Loucy (cell line): ENCODE data around the gene USP21.
A peak's percentile ranks its signal among the peaks of the same experiment; 100 is the strongest.

Experiments used
- H2AFZ ChIP-seq: fragments of 200-600 bp; sonication (generic); 2 replicates; pipeline ENCODE4 v1.6.0; 2016; ENCODE audit warnings: antibody characterized with exemption, mild to moderate bottlenecking, low read length, moderate library complexity
- H3F3A ChIP-seq: fragments of 200-600 bp; 2 replicates; pipeline ENCODE4 v1.6.0; 2016; ENCODE audit warnings: antibody characterized with exemption, low read depth, mild to moderate bottlenecking
- H3K27me3 ChIP-seq: fragments of 200-600 bp; sonication (generic); 2 replicates; pipeline ENCODE4 v1.6.1; 2014; ENCODE audit warnings: low read length, mild to moderate bottlenecking; ENCODE audit not compliant: insufficient read depth, poor library complexity, severe bottlenecking
- H3K36me3 ChIP-seq: fragments of 200-600 bp; sonication (generic); 2 replicates; pipeline ENCODE4 v1.6.1; 2016; ENCODE audit warnings: low read length; ENCODE audit not compliant: insufficient read depth
- H3K4me1 ChIP-seq: fragments of 200-600 bp; sonication (generic); 2 replicates; pipeline ENCODE4 v1.5.1; 2014; ENCODE audit warnings: low read length, mild to moderate bottlenecking; ENCODE audit not compliant: insufficient read depth, poor library complexity, severe bottlenecking
- H3K4me2 ChIP-seq: fragments of 200-600 bp; sonication (generic); 2 replicates; pipeline ENCODE4 v1.6.0; 2014; ENCODE audit warnings: antibody characterized with exemption, low read length, low read depth, mild to moderate bottlenecking; ENCODE audit not compliant: poor library complexity, severe bottlenecking
- H3K4me3 ChIP-seq: fragments of 200-600 bp; sonication (generic); 2 replicates; pipeline ENCODE4 v1.5.1; 2014; ENCODE audit warnings: low read length, mild to moderate bottlenecking, mixed read lengths; ENCODE audit not compliant: poor library complexity, severe bottlenecking
- H3K79me2 ChIP-seq: fragments of 200-600 bp; sonication (generic); 2 replicates; pipeline ENCODE4 v1.6.1; 2014; ENCODE audit warnings: low read length; ENCODE audit not compliant: insufficient read depth
- H3K9ac ChIP-seq: fragments of 200-600 bp; sonication (generic); 2 replicates; pipeline ENCODE4 v1.6.0; 2014; ENCODE audit warnings: mild to moderate bottlenecking, low read depth, low read length, moderate library complexity; ENCODE audit not compliant: poor library complexity, severe bottlenecking
- H3K9me2 ChIP-seq: fragments of 200-600 bp; sonication (generic); replicated peaks from 2 replicates; pipeline ENCODE4 v1.6.1; 2016; ENCODE audit warnings: low read depth, low read length, mixed read lengths
- H3K9me3 ChIP-seq: fragments of 200-600 bp; sonication (generic); 2 replicates; pipeline ENCODE4 v1.6.1; 2014; ENCODE audit warnings: mild to moderate bottlenecking, antibody characterized with exemption, low read length, low read depth; ENCODE audit not compliant: insufficient read depth
- H4K20me1 ChIP-seq: fragments of 200-600 bp; sonication (generic); 2 replicates; pipeline ENCODE4 v1.6.0; 2014; ENCODE audit warnings: antibody characterized with exemption, low read length, mild to moderate bottlenecking; ENCODE audit not compliant: insufficient read depth, poor library complexity, severe bottlenecking
- CTCF ChIP-seq: fragments of 200-600 bp; sonication (generic); conservative IDR thresholded peaks from 2 replicates; pipeline ENCODE4 v1.5.1; 2014; ENCODE audit warnings: mild to moderate bottlenecking, antibody characterized with exemption, low read length
- EZH2phosphoT487 ChIP-seq: fragments of 200-600 bp; IDR thresholded peaks from 2 replicates; pipeline ENCODE4 v1.6.1; 2018; ENCODE audit warnings: antibody characterized with exemption, mild to moderate bottlenecking, moderate library complexity, borderline replicate concordance

USP21 gene

DNA sequence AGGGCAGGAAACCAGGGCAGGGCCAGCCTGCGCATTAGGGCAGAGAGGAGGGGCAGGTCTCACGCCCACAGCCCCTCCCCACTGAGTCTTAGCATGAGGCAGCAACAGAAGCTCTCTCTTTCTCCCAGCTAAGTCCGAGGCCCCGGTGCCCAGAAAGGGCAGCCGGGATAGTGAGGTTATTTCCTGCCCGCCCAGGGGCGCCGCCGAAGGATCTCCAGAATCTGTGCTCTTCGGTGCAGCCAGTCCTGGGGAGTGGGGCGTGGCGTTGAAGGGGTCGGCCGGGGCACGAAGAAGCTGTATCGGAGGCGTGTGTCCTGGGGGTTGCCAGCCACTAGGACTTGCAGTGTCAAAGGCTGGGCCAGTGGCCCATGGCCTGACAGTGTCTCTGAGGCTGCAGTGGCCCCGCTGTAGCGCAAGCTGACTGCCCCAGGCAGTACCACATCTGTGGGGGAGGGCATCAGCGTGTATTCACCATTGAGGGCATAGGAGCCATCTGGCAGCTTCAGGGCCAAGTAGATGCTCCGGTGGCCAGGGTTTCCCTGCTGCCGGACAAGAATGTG lies 31.7 kb downstream of the USP21 start:
- Histone ChIP-seq H3K9me3 (no peaks in the 10 kb centered on the region), H3F3A (no peaks in the 10 kb centered on the region), H3K9ac (no peak overlapping the region), H4K20me1 (no peaks in the 10 kb centered on the region), H3K36me3 (no peaks in the 10 kb centered on the region), H3K9me2 (no peaks in the 10 kb centered on the region), H3K4me3 (no peak overlapping the region), H3K4me2 (no peak overlapping the region), H2AFZ (no peak overlapping the region), H3K79me2 (no peaks in the 10 kb centered on the region), H3K4me1 (peaks cover 11% of the 10 kb centered on the region), H3K27me3 (no peaks in the 10 kb centered on the region)
- TF ChIP-seq EZH2phosphoT487: no peak
- TF ChIP-seq CTCF: no peak

DNA sequence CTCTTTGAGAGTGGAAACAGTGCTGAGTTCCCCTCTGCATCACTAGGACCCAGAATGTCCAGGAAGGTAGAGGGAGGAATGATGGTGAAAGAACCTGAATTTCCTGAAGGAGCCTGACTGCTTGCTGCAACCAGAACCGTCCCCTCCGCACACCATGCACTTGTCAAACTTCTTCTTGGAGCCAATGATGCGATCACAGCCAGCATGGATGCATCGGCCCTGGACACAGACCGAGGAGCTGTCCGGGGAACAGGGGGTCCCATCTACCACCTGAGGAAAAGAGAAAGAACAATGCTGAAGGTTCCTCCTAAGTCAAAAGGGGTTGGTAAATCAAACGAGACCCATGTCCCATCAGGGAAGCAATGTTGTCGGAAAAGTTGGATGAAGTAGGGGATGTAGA lies 32.7 kb downstream of the USP21 start:
- peaks cover 1% of the 10 kb centered on the region for H3K4me1 ChIP-seq
- no peaks in the 10 kb centered on the region for H3F3A ChIP-seq
- H3K9ac ChIP-seq: peak overlapping the region; percentile 23
- no peaks in the 10 kb centered on the region for H3K27me3 ChIP-seq
- H3K79me2 ChIP-seq: no peaks in the 10 kb centered on the region
- H3K9me2 ChIP-seq: no peaks in the 10 kb centered on the region
- no peaks in the 10 kb centered on the region for H4K20me1 ChIP-seq
- 0 out of 2 replicates have a peak overlapping the region, but pooled peaks have one; percentile 36 for H2AFZ ChIP-seq
- no peaks in the 10 kb centered on the region for H3K9me3 ChIP-seq
- no peak overlapping the region for H3K4me2 ChIP-seq
- no peak for TF ChIP-seq EZH2phosphoT487
- TF ChIP-seq CTCF: no peak
- no peaks in the 10 kb centered on the region for H3K36me3 ChIP-seq
- H3K4me3 ChIP-seq: no peak overlapping the region

DNA sequence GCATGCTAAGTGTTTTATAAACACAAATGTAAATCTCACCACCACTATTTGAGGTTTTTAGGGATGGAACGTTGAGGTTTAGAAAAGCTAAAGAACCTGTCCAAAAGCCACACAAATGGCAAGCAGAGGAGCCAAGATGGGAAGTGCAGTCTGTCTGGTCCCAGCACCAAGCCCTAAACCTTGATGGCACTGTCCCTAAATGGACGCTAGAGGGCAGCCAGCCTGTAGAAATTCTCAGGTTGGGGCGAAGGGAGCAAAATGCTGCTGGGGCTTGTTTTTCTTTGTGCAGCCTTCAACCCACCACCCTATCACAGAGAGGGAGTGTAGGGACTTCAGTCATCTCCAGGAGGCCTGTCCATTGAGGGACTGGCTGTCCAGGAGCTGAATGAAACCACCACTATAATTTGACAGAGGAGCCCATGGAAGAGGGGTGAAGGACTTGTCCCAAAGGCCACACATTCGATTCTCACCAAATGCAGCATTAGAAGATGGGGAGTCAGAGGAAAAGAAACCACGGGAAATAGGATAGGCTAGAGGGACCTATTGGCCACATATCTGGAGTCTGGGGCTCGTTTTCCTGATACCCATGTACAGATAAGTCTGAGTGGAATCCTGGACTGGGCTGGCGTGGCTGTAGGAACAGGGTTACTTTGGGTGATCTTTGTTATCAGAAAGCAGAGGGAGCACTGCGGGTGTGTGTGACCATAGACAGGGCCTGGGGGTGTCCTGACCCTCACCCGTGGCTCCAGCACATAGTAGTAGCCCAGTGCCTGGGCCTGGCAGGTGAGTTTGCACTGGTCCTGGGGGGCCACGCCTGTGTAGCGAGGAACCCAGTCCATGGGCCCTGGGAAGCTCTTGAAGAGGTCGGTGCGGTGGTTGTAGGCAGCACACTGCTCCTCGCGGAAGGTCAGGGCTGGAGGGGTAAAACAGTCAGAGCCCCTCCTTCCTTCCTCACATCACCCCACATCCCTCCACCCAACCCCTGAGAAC lies 33.5 kb downstream of the USP21 start:
- Histone ChIP-seq H3K9me3 (no peaks in the 10 kb centered on the region), H2AFZ (peak overlapping the region; percentile 64), H3K9me2 (no peaks in the 10 kb centered on the region), H3K79me2 (no peaks in the 10 kb centered on the region), H3F3A (no peaks in the 10 kb centered on the region), H3K4me2 (no peak overlapping the region), H3K4me1 (no peaks in the 10 kb centered on the region), H3K4me3 (no peak overlapping the region), H3K27me3 (no peaks in the 10 kb centered on the region), H3K9ac (peak overlapping the region; percentile 23), H4K20me1 (no peaks in the 10 kb centered on the region), H3K36me3 (no peaks in the 10 kb centered on the region)
- TF ChIP-seq CTCF: peak; percentile 87
- no peak for TF ChIP-seq EZH2phosphoT487
